Activated naive CD4-positive, alpha-beta T cell treated with anti-CD3 and anti-CD28 coated beads, Interleukin-2, amount 50 U/mL, for 72 hours (primary cell): Measurements from ENCODE around the gene NOP9. TPM values are rescaled to one million over a fixed set of nuclear protein-coding genes. Genes with fewer than 3 reads are reported as not detected.
A peak's percentile ranks its signal among the peaks of the same experiment; 100 is the strongest.

Experiments used
- ATAC-seq, 2 donors: fragments of 150-1000 bp; cut with Tn5 transposase; 2 replicates each; pipeline ENCODE4 v1.10.0; 2021; ENCODE audit warnings: mild to moderate bottlenecking in 2 of 2, moderate library complexity in 2 of 2
- DNase-seq, 2 donors: peaks; one replicate each; pipeline ENCODE4 v3.0.0; 2021 to 2022; ENCODE audit warnings: low spot score in 2 of 2
- H3K27ac Mint-ChIP-seq, 2 donors: one replicate each; pipeline ENCODE4 v1.8.0; 2022; ENCODE audit warnings: mild to moderate bottlenecking in 2 of 2, mixed read lengths in 2 of 2
- H3K36me3 Mint-ChIP-seq, 2 donors: one replicate each; pipeline ENCODE4 v1.8.0; 2022; ENCODE audit warnings: mixed read lengths in 2 of 2
- H3K9me3 Mint-ChIP-seq, 2 donors: one replicate each; pipeline ENCODE4 v1.8.0; 2022; ENCODE audit warnings: mixed read lengths in 2 of 2
- total RNA-seq, 2 donors: library from RNA; stranded (reverse); gene quantifications; one replicate each; pipeline ENCODE4 v1.2.3, GENCODE V29; 2022

The NOP9 gene
- total RNA-seq, 2 donors from 2014 or later = 30.5 TPM

GRCh38 chr14:24261256-24261968 is 38.2 kb upstream of the NOP9 start:
- ATAC-seq (no peak), DNase-seq (no peak)
- no peaks in the 10 kb centered on the region for H3K9me3 Mint-ChIP-seq
- no peak overlapping the region for H3K27ac Mint-ChIP-seq
- peaks cover 0 to 5% of the 10 kb centered on the region in 2 donors for H3K36me3 Mint-ChIP-seq

GRCh38 chr14:24261969-24262327 is 37.7 kb upstream of the NOP9 start:
- Mint-ChIP-seq H3K27ac (peak overlapping the region in 1 of 2 donors; percentile 52), H3K36me3 (peaks cover 2 to 6% of the 10 kb centered on the region in 2 donors), H3K9me3 (no peaks in the 10 kb centered on the region)
- DNase-seq (no peak), ATAC-seq (no peak)

GRCh38 chr14:24262821-24263733 is 36.6 kb upstream of the NOP9 start, which contains the start of gene TGM1:
TSS of gene TGM1 (minus strand) at chr14:24263177. CDS start at chr14:24262352, 825 bp downstream.
- Mint-ChIP-seq H3K27ac (peak within 1 kb of the TSS; percentile 52 to 55), H3K36me3 (peaks cover 7 to 11% of the 10 kb centered on the region in 2 donors), H3K9me3 (no peaks in the 10 kb centered on the region)
- DNase-seq (no peak), ATAC-seq (peak; percentile 4 to 21)

GRCh38 chr14:24263848-24264247 is 35.8 kb upstream of the NOP9 start:
- Mint-ChIP-seq H3K27ac (peak overlapping the region in 1 of 2 donors; percentile 55), H3K9me3 (no peaks in the 10 kb centered on the region), H3K36me3 (peaks cover 7 to 11% of the 10 kb centered on the region in 2 donors)
- DNase-seq (no peak), ATAC-seq (no peak)

GRCh38 chr14:24264298-24264697 is 35.4 kb upstream of the NOP9 start:
- H3K9me3 Mint-ChIP-seq = no peaks in the 10 kb centered on the region
- H3K36me3 Mint-ChIP-seq = peaks cover 7 to 11% of the 10 kb centered on the region in 2 donors
- H3K27ac Mint-ChIP-seq = peak overlapping the region in 1 of 2 donors; percentile 55
- ATAC-seq (no peak), DNase-seq (no peak)

- Mint-ChIP-seq H3K9me3 (no peaks in the 10 kb centered on the region), H3K27ac (peak overlapping the region; percentile 37 to 55), H3K36me3 (peaks cover 5 to 7% of the 10 kb centered on the region in 2 donors)
- DNase-seq = no peak
- no peak for ATAC-seq
These were observed 33.1 kb upstream of the NOP9 start for GRCh38 chr14:24266344-24267244.

GRCh38 chr14:24267516-24267915 is 32.1 kb upstream of the NOP9 start:
- H3K27ac Mint-ChIP-seq = peak overlapping the region in 1 of 2 donors; percentile 55
- no peaks in the 10 kb centered on the region for H3K9me3 Mint-ChIP-seq
- DNase-seq (no peak), ATAC-seq (no peak)
- peaks cover 5 to 7% of the 10 kb centered on the region in 2 donors for H3K36me3 Mint-ChIP-seq

- Mint-ChIP-seq H3K36me3 (peaks cover 5 to 7% of the 10 kb centered on the region in 2 donors), H3K27ac (no peak overlapping the region), H3K9me3 (no peaks in the 10 kb centered on the region)
- DNase-seq = no peak
- no peak for ATAC-seq
These were observed 31.4 kb upstream of the NOP9 start for GRCh38 chr14:24268225-24268624.

GRCh38 chr14:24269368-24269767 is 30.3 kb upstream of the NOP9 start:
- H3K27ac Mint-ChIP-seq = peak overlapping the region in 1 of 2 donors; percentile 63
- no peaks in the 10 kb centered on the region for H3K9me3 Mint-ChIP-seq
- ATAC-seq = no peak
- DNase-seq = no peak
- H3K36me3 Mint-ChIP-seq = peaks cover 5 to 7% of the 10 kb centered on the region in 2 donors

GRCh38 chr14:24269910-24270536 is 29.6 kb upstream of the NOP9 start:
- Mint-ChIP-seq H3K36me3 (peaks cover 5 to 7% of the 10 kb centered on the region in 2 donors), H3K27ac (no peak overlapping the region), H3K9me3 (no peaks in the 10 kb centered on the region)
- no peak for ATAC-seq
- no peak for DNase-seq

GRCh38 chr14:24270537-24271133 is 29.0 kb upstream of the NOP9 start:
- H3K9me3 Mint-ChIP-seq = no peaks in the 10 kb centered on the region
- DNase-seq = no peak
- peaks cover 5 to 7% of the 10 kb centered on the region in 2 donors for H3K36me3 Mint-ChIP-seq
- ATAC-seq = no peak
- H3K27ac Mint-ChIP-seq = peak overlapping the region; percentile 90 to 95

GRCh38 chr14:24271134-24271833 is 28.4 kb upstream of the NOP9 start, which contains the start of gene RABGGTA:
TSS of gene RABGGTA (minus strand) at chr14:24271597. CDS start at chr14:24271115, 482 bp downstream.
- DNase-seq = peak; percentile 90 to 91
- Mint-ChIP-seq H3K9me3 (no peaks in the 10 kb centered on the region), H3K27ac (peak within 1 kb of the TSS; percentile 90 to 95), H3K36me3 (peaks cover 5 to 7% of the 10 kb centered on the region in 2 donors)
- ATAC-seq = peak; percentile 81 to 87

- peak overlapping the region; percentile 90 to 92 for H3K27ac Mint-ChIP-seq
- no peaks in the 10 kb centered on the region for H3K9me3 Mint-ChIP-seq
- DNase-seq = no peak
- peaks cover 5 to 6% of the 10 kb centered on the region in 2 donors for H3K36me3 Mint-ChIP-seq
- no peak for ATAC-seq
These were observed 27.8 kb upstream of the NOP9 start for GRCh38 chr14:24271834-24272263.

- peak overlapping the region; percentile 11 to 90 for H3K27ac Mint-ChIP-seq
- no peak for ATAC-seq
These were observed 27.2 kb upstream of the NOP9 start for GRCh38 chr14:24272467-24272866.

More at GRCh38 chr14:24272467-24272866, 27.2 kb upstream of the NOP9 start:
- DNase-seq = no peak
- no peaks in the 10 kb centered on the region for H3K36me3 Mint-ChIP-seq
- no peaks in the 10 kb centered on the region for H3K9me3 Mint-ChIP-seq
